Measurements from ENCODE around the gene U2AF2.

The U2AF2 gene

GRCh38 chr19:55660404-55660803 is 5.6 kb downstream of the U2AF2 start:
- no peak for DNase-seq

GRCh38 chr19:55660991-55661390 is 6.2 kb downstream of the U2AF2 start:
- DNase-seq: no peak

GRCh38 chr19:55661826-55662225 is 7.0 kb downstream of the U2AF2 start:
- no peak for DNase-seq

- no peak for DNase-seq
These were observed 9.2 kb downstream of the U2AF2 start for GRCh38 chr19:55663846-55664536.

GRCh38 chr19:55666343-55667005 is 11.6 kb downstream of the U2AF2 start:
- no peak for DNase-seq

- no peak for DNase-seq
These were observed 12.2 kb downstream of the U2AF2 start for GRCh38 chr19:55667006-55667381.

- no peak for DNase-seq
These were observed 12.7 kb downstream of the U2AF2 start for GRCh38 chr19:55667511-55667910.

GRCh38 chr19:55667958-55668357 is 13.1 kb downstream of the U2AF2 start:
- DNase-seq: no peak

GRCh38 chr19:55668603-55669348 is 13.9 kb downstream of the U2AF2 start:
- no peak for DNase-seq

GRCh38 chr19:55669418-55670279 is 14.8 kb downstream of the U2AF2 start:
- no peak for DNase-seq

GRCh38 chr19:55670280-55671053 is 15.6 kb downstream of the U2AF2 start:
- DNase-seq: no peak

- DNase-seq: no peak
These were observed 16.2 kb downstream of the U2AF2 start for GRCh38 chr19:55671054-55671378.

GRCh38 chr19:55672418-55672817 is 17.6 kb downstream of the U2AF2 start:
- DNase-seq: no peak

- DNase-seq: no peak
These were observed 18.6 kb downstream of the U2AF2 start for GRCh38 chr19:55673465-55673864.

GRCh38 chr19:55673889-55674288 is 19.1 kb downstream of the U2AF2 start:
- DNase-seq: no peak

GRCh38 chr19:55674459-55674840 is 19.6 kb downstream of the U2AF2 start:
- DNase-seq: no peak

GRCh38 chr19:55674841-55675660 is 20.2 kb downstream of the U2AF2 start, which contains the start of gene EPN1:
Gene EPN1, plus strand, starts transcription at chr19:55675226. Its CDS starts 3,402 bp downstream, at chr19:55678628.
- peak; percentile 89 for DNase-seq

GRCh38 chr19:55675661-55676354 is 21.0 kb downstream of the U2AF2 start:
- no peak for DNase-seq

GRCh38 chr19:55676383-55676782 is 21.5 kb downstream of the U2AF2 start:
- DNase-seq: no peak

GRCh38 chr19:55676889-55677505 is 22.2 kb downstream of the U2AF2 start:
- DNase-seq: no peak
